HG03520 (cell line): ENCODE data around the gene DEXI.

Experiments
- ATAC-seq: cut with Tn5 transposase; IDR thresholded peaks from one replicate; pipeline ENCODE4 v1.9.1; 2021; ENCODE audit warnings: mild to moderate bottlenecking, moderate library complexity; ENCODE audit not compliant: unreplicated experiment

Gene DEXI

GRCh38 chr16:10942352-10943063, at the start of gene DEXI:
Gene DEXI, minus strand, starts transcription at chr16:10942468. Its CDS starts 463 bp downstream, at chr16:10942005.
- ATAC-seq, result peak; percentile 63

- no peak for ATAC-seq
These were observed 48.1 kb upstream of the DEXI start for GRCh38 chr16:10990378-10990777.

GRCh38 chr16:10989559-10989958, 47.3 kb upstream of the DEXI start:
- no peak for ATAC-seq

- ATAC-seq, result no peak
These were observed 46.6 kb upstream of the DEXI start for GRCh38 chr16:10988879-10989278.

- ATAC-seq, result peak; percentile 61
These were observed 46.0 kb upstream of the DEXI start for GRCh38 chr16:10988164-10988803.

- ATAC-seq, result no peak
These were observed 45.3 kb upstream of the DEXI start for GRCh38 chr16:10987361-10988163.

- ATAC-seq, result no peak
These were observed 42.2 kb upstream of the DEXI start for GRCh38 chr16:10984509-10984908.

GRCh38 chr16:10983159-10983558, 40.9 kb upstream of the DEXI start:
- ATAC-seq, result peak; percentile 23

GRCh38 chr16:10982465-10983150, 40.3 kb upstream of the DEXI start:
- no peak for ATAC-seq

- no peak for ATAC-seq
These were observed 39.5 kb upstream of the DEXI start for GRCh38 chr16:10981697-10982216.

- ATAC-seq, result no peak
These were observed 38.5 kb upstream of the DEXI start for GRCh38 chr16:10980813-10981212.

- ATAC-seq, result no peak
These were observed 37.7 kb upstream of the DEXI start for GRCh38 chr16:10979717-10980601.

GRCh38 chr16:10978871-10979446, 36.7 kb upstream of the DEXI start:
- no peak for ATAC-seq

- ATAC-seq, result no peak
These were observed 35.9 kb upstream of the DEXI start for GRCh38 chr16:10978124-10978523.

- ATAC-seq, result no peak
These were observed 34.4 kb upstream of the DEXI start for GRCh38 chr16:10976634-10977033.

- ATAC-seq, result no peak
These were observed 30.7 kb upstream of the DEXI start for GRCh38 chr16:10972819-10973464.

GRCh38 chr16:10972108-10972818, 30.0 kb upstream of the DEXI start:
- ATAC-seq, result no peak

- ATAC-seq, result no peak
These were observed 29.3 kb upstream of the DEXI start for GRCh38 chr16:10971560-10971961.
